Measurements from ENCODE around the gene CST2. TPM values are rescaled to one million over a fixed set of nuclear protein-coding genes. Genes with fewer than 3 reads are reported as not detected.
"Not testable (repeated sequence)": the region's sequence is repeated elsewhere in the genome, so short reads cannot be mapped to it uniquely, and the experiment has no call there.

The CST2 gene
- total RNA-seq, 6 experiments from 2014 or later, result 0.50 to 0.80 TPM; not detected in 4

GRCh38 chr20:23782366-23782983, 44.1 kb downstream of the CST2 start:
- DNase-seq, result no peak
- H3K27me3 ChIP-seq, result no peaks in the 10 kb centered on the region
- intact Hi-C loops (cut with DNase I), result no loop called here
- no peak overlapping the region for H3K4me3 ChIP-seq
- ATAC-seq, result peak; percentile 57 to 86 (median 72)
- no peaks in the 10 kb centered on the region for H3K4me1 ChIP-seq
- H3K36me3 ChIP-seq, result no peaks in the 10 kb centered on the region
- WGBS (ENCODE audit: insufficient coverage, low coverage, low lambda C conversion rate, missing lambda C conversion rate), result 72% methylated on average over 3 of the region's 8 CpGs
- peak; percentile 28 to 54 (median 48) for TF ChIP-seq CTCF (IDR thresholded peaks at IDR 0.05)
- no peak for TF ChIP-seq POLR2A (IDR thresholded peaks at IDR 0.05)
- no peak overlapping the region for H3K27ac ChIP-seq
- H3K9me3 ChIP-seq, result no peaks in the 10 kb centered on the region

- DNase-seq; H3K36me3 ChIP-seq; ATAC-seq; H3K27me3 ChIP-seq; H3K9me3 ChIP-seq; intact Hi-C loops (cut with DNase I); H3K4me1 ChIP-seq; H3K27ac ChIP-seq; H3K4me3 ChIP-seq: not testable (repeated sequence)
Observed at GRCh38 chr20:23778676-23779075, 47.9 kb downstream of the CST2 start.

- H3K4me3 ChIP-seq; H3K4me1 ChIP-seq; H3K36me3 ChIP-seq; intact Hi-C loops (cut with DNase I); H3K9me3 ChIP-seq; H3K27me3 ChIP-seq; H3K27ac ChIP-seq; ATAC-seq; DNase-seq: not testable (repeated sequence)
- WGBS (ENCODE audit: insufficient coverage, low coverage, low lambda C conversion rate, missing lambda C conversion rate), result 50% methylated on average over 4 of the region's 8 CpGs
Observed at GRCh38 chr20:23777380-23777779, 49.1 kb downstream of the CST2 start.

GRCh38 chr20:23776067-23776771, 50.3 kb downstream of the CST2 start:
- WGBS (ENCODE audit: insufficient coverage, low coverage, low lambda C conversion rate, missing lambda C conversion rate), result 13% methylated on average over 5 of the region's 14 CpGs

GRCh38 chr20:23774081-23774480, 52.4 kb downstream of the CST2 start:
- Histone ChIP-seq H3K4me1 (no peaks in the 10 kb centered on the region), H3K36me3 (no peaks in the 10 kb centered on the region), H3K27me3 (no peaks in the 10 kb centered on the region), H3K4me3 (no peak overlapping the region), H3K9me3 (no peaks in the 10 kb centered on the region), H3K27ac (no peak overlapping the region)
- 62% methylated on average over 3 of the region's 7 CpGs for WGBS (ENCODE audit: insufficient coverage, low coverage, low lambda C conversion rate, missing lambda C conversion rate)
- intact Hi-C loops (cut with DNase I), result no loop called here
- no peak for ATAC-seq
- no peak for DNase-seq
- TF ChIP-seq CTCF (IDR thresholded peaks at IDR 0.05), result no peak
- no peak for TF ChIP-seq POLR2A (IDR thresholded peaks at IDR 0.05)

More at GRCh38 chr20:23776067-23776771, 50.3 kb downstream of the CST2 start:
- Histone ChIP-seq H3K9me3 (no peaks in the 10 kb centered on the region), H3K4me1 (no peaks in the 10 kb centered on the region), H3K4me3 (no peak overlapping the region), H3K36me3 (no peaks in the 10 kb centered on the region), H3K27ac (no peak overlapping the region), H3K27me3 (no peaks in the 10 kb centered on the region)
- DNase-seq (no peak), ATAC-seq (peak in 1 of 4 donors; percentile 17)
- intact Hi-C loops (cut with DNase I), result no loop called here
- TF ChIP-seq POLR2A (IDR thresholded peaks at IDR 0.05) (no peak), CTCF (IDR thresholded peaks at IDR 0.05) (no peak)

Other genes starting within 250 kb of the CST2 start
- gene CST9, start 220.8 kb downstream of the CST2 start, total RNA-seq, result not detected
- gene CST3, start 188.8 kb downstream of the CST2 start, total RNA-seq, result 1,000 to 10,000 TPM in 1 of 6 experiments, 100 to 1,000 TPM in 5; 504 to 1,394 (median 638) TPM
- gene CST4, start 137.7 kb downstream of the CST2 start, total RNA-seq, result not detected
- not detected for gene CST1, start 75.8 kb downstream of the CST2 start, total RNA-seq
- not detected for gene CST5, start 53.0 kb upstream of the CST2 start, total RNA-seq
- not detected for gene GGTLC1, start 162.1 kb upstream of the CST2 start, total RNA-seq

All from right lobe of liver (tissue), 6 donors.